HepG2 (cell line): ENCODE measurements around the gene ADAR. TPM values are rescaled to one million over a fixed set of nuclear protein-coding genes. Genes with fewer than 3 reads are reported as not detected.

Experiments used
- HNRNPL ChIP-seq: fragments of 200-400 bp; formaldehyde crosslinking; IDR thresholded peaks from 2 replicates; pipeline ENCODE4 v1.6.1; 2017; ENCODE audit warnings: mild to moderate bottlenecking, low read depth, low read length
- JUN ChIP-seq: sonication (generic); formaldehyde crosslinking; IDR thresholded peaks from 2 replicates; pipeline ENCODE4 v1.4.0; 2020; ENCODE audit warnings: mild to moderate bottlenecking, missing genetic modification reagents
- MEIS2 ChIP-seq: sonication (generic); formaldehyde crosslinking; IDR thresholded peaks from 2 replicates; pipeline ENCODE4 v1.9.0; 2021; ENCODE audit warnings: mild to moderate bottlenecking, missing genetic modification reagents
- MLLT10 ChIP-seq: sonication (generic); formaldehyde crosslinking; IDR thresholded peaks from 2 replicates; pipeline ENCODE4 v1.4.0; 2020; ENCODE audit warnings: missing genetic modification reagents
- NBN ChIP-seq: fragments of 450-650 bp; conservative IDR thresholded peaks from 2 replicates; pipeline ENCODE4 v1.6.1; 2017
- THAP11 ChIP-seq: IDR thresholded peaks from 2 replicates; pipeline ENCODE4 v1.6.1; 2016; ENCODE audit warnings: missing biosample characterization, missing genetic modification reagents
- THRA ChIP-seq: sonication (generic); formaldehyde crosslinking; IDR thresholded peaks from 2 replicates; pipeline ENCODE4 v1.4.0; 2020; ENCODE audit warnings: missing genetic modification reagents, borderline replicate concordance
- ZMYM2 ChIP-seq: sonication (generic); formaldehyde crosslinking; IDR thresholded peaks from 2 replicates; pipeline ENCODE4 v1.8.0; 2022; ENCODE audit warnings: mild to moderate bottlenecking, missing genetic modification reagents
- ZNF530 ChIP-seq: sonication (generic); formaldehyde crosslinking; IDR thresholded peaks from 2 replicates; pipeline ENCODE4 v1.5.0; 2020; ENCODE audit warnings: low read depth, mild to moderate bottlenecking, missing genetic modification reagents
- ZNF569 ChIP-seq: sonication (generic); formaldehyde crosslinking; IDR thresholded peaks from 2 replicates; pipeline ENCODE4 v1.5.0; 2020; ENCODE audit warnings: mild to moderate bottlenecking, missing genetic modification reagents, moderate library complexity, borderline replicate concordance
- polyA plus RNA-seq, 8 experiments: library from polyadenylated mRNA; depleted of rRNA in 3 of 8; stranded (reverse) in 7 of 8; unstranded in 1 of 8; fragments of >200 nt; fragmentation: Illumina TruSeq in 4 of 8; extraction: Trizol in 4 of 8; gene quantifications; 2 replicates each; pipeline versions ENCODE4 v1.2.1 to v1.2.3, GENCODE V29; 2011 to 2016; ENCODE audit warnings: low read depth in 4 of 8, missing spikeins in 1 of 8, mixed read lengths in 1 of 8; ENCODE audit not compliant: insufficient read depth in 1 of 8
- total RNA-seq, 5 experiments: library from RNA; depleted of rRNA; stranded (reverse); fragments of >200 nt; fragmentation: Illumina TruSeq; extraction: Trizol; gene quantifications; 2 replicates each; pipeline ENCODE4 v1.2.3, GENCODE V29; 2016; ENCODE audit warnings: low read depth in 1 of 5
- TF ChIP-seq, protein P1 (sequence below): sonication (generic); formaldehyde crosslinking; IDR thresholded peaks from 2 replicates; pipeline ENCODE4 v1.5.0; 2020; ENCODE audit warnings: mild to moderate bottlenecking, missing genetic modification reagents, borderline replicate concordance
- TF ChIP-seq, protein P2 (sequence below): sonication (generic); formaldehyde crosslinking; IDR thresholded peaks from 2 replicates; pipeline ENCODE4 v1.4.0; 2020; ENCODE audit warnings: missing genetic modification reagents, borderline replicate concordance
- TF ChIP-seq, protein P3 (sequence below): IDR thresholded peaks from 2 replicates; pipeline ENCODE4 v1.6.1; 2016; ENCODE audit warnings: control low read depth

Gene ADAR
- total and polyA plus RNA-seq, 2 of the 13 experiments (the other 11 are each of a cell fraction or from before 2014, with no cell fraction given): 70.8 to 86.2 TPM

- TF ChIP-seq ZNF569 (CRISPR knock-in tag) (peak; percentile 92; the same call in 1 of the 2 replicates), MEIS2 (CRISPR knock-in tag) (peak; percentile 82; the same call in 1 of the 2 replicates), THRA (CRISPR knock-in tag) (peak; percentile 78; the same call in 1 of the 2 replicates), NBN (no peak), MLLT10 (CRISPR knock-in tag) (no peak), ZMYM2 (peak; percentile 99), HNRNPL (0 out of 2 replicates have a peak, but pooled peaks have one; percentile 16), ZNF530 (CRISPR knock-in tag) (no peak), JUN (CRISPR knock-in tag) (peak; percentile 85), THAP11 (CRISPR knock-in tag) (peak; percentile 87)
- TF ChIP-seq, protein P1, sequence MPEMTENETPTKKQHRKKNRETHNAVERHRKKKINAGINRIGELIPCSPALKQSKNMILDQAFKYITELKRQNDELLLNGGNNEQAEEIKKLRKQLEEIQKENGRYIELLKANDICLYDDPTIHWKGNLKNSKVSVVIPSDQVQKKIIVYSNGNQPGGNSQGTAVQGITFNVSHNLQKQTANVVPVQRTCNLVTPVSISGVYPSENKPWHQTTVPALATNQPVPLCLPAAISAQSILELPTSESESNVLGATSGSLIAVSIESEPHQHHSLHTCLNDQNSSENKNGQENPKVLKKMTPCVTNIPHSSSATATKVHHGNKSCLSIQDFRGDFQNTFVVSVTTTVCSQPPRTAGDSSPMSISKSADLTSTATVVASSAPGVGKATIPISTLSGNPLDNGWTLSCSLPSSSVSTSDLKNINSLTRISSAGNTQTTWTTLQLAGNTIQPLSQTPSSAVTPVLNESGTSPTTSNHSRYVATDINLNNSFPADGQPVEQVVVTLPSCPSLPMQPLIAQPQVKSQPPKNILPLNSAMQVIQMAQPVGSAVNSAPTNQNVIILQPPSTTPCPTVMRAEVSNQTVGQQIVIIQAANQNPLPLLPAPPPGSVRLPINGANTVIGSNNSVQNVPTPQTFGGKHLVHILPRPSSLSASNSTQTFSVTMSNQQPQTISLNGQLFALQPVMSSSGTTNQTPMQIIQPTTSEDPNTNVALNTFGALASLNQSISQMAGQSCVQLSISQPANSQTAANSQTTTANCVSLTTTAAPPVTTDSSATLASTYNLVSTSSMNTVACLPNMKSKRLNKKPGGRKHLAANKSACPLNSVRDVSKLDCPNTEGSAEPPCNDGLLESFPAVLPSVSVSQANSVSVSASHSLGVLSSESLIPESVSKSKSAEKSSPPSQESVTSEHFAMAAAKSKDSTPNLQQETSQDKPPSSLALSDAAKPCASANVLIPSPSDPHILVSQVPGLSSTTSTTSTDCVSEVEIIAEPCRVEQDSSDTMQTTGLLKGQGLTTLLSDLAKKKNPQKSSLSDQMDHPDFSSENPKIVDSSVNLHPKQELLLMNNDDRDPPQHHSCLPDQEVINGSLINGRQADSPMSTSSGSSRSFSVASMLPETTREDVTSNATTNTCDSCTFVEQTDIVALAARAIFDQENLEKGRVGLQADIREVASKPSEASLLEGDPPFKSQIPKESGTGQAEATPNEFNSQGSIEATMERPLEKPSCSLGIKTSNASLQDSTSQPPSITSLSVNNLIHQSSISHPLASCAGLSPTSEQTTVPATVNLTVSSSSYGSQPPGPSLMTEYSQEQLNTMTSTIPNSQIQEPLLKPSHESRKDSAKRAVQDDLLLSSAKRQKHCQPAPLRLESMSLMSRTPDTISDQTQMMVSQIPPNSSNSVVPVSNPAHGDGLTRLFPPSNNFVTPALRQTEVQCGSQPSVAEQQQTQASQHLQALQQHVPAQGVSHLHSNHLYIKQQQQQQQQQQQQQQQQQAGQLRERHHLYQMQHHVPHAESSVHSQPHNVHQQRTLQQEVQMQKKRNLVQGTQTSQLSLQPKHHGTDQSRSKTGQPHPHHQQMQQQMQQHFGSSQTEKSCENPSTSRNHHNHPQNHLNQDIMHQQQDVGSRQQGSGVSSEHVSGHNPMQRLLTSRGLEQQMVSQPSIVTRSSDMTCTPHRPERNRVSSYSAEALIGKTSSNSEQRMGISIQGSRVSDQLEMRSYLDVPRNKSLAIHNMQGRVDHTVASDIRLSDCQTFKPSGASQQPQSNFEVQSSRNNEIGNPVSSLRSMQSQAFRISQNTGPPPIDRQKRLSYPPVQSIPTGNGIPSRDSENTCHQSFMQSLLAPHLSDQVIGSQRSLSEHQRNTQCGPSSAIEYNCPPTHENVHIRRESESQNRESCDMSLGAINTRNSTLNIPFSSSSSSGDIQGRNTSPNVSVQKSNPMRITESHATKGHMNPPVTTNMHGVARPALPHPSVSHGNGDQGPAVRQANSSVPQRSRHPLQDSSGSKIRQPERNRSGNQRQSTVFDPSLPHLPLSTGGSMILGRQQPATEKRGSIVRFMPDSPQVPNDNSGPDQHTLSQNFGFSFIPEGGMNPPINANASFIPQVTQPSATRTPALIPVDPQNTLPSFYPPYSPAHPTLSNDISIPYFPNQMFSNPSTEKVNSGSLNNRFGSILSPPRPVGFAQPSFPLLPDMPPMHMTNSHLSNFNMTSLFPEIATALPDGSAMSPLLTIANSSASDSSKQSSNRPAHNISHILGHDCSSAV (CRISPR knock-in tag): peak; percentile 99; the same call in 1 of the 2 replicates
- TF ChIP-seq, protein P2, sequence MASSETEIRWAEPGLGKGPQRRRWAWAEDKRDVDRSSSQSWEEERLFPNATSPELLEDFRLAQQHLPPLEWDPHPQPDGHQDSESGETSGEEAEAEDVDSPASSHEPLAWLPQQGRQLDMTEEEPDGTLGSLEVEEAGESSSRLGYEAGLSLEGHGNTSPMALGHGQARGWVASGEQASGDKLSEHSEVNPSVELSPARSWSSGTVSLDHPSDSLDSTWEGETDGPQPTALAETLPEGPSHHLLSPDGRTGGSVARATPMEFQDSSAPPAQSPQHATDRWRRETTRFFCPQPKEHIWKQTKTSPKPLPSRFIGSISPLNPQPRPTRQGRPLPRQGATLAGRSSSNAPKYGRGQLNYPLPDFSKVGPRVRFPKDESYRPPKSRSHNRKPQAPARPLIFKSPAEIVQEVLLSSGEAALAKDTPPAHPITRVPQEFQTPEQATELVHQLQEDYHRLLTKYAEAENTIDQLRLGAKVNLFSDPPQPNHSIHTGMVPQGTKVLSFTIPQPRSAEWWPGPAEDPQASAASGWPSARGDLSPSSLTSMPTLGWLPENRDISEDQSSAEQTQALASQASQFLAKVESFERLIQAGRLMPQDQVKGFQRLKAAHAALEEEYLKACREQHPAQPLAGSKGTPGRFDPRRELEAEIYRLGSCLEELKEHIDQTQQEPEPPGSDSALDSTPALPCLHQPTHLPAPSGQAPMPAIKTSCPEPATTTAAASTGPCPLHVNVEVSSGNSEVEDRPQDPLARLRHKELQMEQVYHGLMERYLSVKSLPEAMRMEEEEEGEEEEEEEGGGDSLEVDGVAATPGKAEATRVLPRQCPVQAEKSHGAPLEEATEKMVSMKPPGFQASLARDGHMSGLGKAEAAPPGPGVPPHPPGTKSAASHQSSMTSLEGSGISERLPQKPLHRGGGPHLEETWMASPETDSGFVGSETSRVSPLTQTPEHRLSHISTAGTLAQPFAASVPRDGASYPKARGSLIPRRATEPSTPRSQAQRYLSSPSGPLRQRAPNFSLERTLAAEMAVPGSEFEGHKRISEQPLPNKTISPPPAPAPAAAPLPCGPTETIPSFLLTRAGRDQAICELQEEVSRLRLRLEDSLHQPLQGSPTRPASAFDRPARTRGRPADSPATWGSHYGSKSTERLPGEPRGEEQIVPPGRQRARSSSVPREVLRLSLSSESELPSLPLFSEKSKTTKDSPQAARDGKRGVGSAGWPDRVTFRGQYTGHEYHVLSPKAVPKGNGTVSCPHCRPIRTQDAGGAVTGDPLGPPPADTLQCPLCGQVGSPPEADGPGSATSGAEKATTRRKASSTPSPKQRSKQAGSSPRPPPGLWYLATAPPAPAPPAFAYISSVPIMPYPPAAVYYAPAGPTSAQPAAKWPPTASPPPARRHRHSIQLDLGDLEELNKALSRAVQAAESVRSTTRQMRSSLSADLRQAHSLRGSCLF (CRISPR knock-in tag): peak; percentile 86; the same call in 1 of the 2 replicates
- TF ChIP-seq, protein P3, sequence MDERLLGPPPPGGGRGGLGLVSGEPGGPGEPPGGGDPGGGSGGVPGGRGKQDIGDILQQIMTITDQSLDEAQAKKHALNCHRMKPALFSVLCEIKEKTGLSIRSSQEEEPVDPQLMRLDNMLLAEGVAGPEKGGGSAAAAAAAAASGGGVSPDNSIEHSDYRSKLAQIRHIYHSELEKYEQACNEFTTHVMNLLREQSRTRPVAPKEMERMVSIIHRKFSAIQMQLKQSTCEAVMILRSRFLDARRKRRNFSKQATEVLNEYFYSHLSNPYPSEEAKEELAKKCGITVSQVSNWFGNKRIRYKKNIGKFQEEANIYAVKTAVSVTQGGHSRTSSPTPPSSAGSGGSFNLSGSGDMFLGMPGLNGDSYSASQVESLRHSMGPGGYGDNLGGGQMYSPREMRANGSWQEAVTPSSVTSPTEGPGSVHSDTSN: no peak
These were observed 49.1 kb downstream of the ADAR start (continued) for GRCh38 chr1:154558720-154559465.
